ENCODE measurements around the gene SENP8. TPM values are rescaled to one million over a fixed set of nuclear protein-coding genes. Genes with fewer than 3 reads are reported as not detected.
A peak's percentile ranks its signal among the peaks of the same experiment; 100 is the strongest.

SENP8 gene
- total RNA-seq, 1 donor from 2014 or later: 6.5 TPM

GRCh38 chr15:72183781-72184164 lies 65.6 kb downstream of the SENP8 start:
- H3K9me3 ChIP-seq (replicated peaks): no peaks in the 10 kb centered on the region
- DNase-seq: no peak
- peaks cover 25% of the 10 kb centered on the region for H3K4me1 ChIP-seq
- intact Hi-C loops (cut with micrococcal nuclease): no loop called here
- TF ChIP-seq, protein P1, sequence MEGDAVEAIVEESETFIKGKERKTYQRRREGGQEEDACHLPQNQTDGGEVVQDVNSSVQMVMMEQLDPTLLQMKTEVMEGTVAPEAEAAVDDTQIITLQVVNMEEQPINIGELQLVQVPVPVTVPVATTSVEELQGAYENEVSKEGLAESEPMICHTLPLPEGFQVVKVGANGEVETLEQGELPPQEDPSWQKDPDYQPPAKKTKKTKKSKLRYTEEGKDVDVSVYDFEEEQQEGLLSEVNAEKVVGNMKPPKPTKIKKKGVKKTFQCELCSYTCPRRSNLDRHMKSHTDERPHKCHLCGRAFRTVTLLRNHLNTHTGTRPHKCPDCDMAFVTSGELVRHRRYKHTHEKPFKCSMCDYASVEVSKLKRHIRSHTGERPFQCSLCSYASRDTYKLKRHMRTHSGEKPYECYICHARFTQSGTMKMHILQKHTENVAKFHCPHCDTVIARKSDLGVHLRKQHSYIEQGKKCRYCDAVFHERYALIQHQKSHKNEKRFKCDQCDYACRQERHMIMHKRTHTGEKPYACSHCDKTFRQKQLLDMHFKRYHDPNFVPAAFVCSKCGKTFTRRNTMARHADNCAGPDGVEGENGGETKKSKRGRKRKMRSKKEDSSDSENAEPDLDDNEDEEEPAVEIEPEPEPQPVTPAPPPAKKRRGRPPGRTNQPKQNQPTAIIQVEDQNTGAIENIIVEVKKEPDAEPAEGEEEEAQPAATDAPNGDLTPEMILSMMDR (IDR thresholded peaks at IDR 0.05; ENCODE audit: borderline replicate concordance): no peak
- H3K36me3 ChIP-seq: no peaks in the 10 kb centered on the region
- H3K27ac ChIP-seq (replicated peaks): no peak overlapping the region
- H3K4me3 ChIP-seq: peak overlapping the region; percentile 59
- peaks cover 33% of the 10 kb centered on the region for H3K27me3 ChIP-seq (ENCODE audit: low read depth)

- no peaks in the 10 kb centered on the region for H3K9me3 ChIP-seq (replicated peaks)
- intact Hi-C loops (cut with micrococcal nuclease): no loop called here
- H3K27ac ChIP-seq (replicated peaks): no peak overlapping the region
- H3K4me1 ChIP-seq: peaks cover 24% of the 10 kb centered on the region
- peak; percentile 26 for DNase-seq
- H3K36me3 ChIP-seq: no peaks in the 10 kb centered on the region
- peak overlapping the region; percentile 59 for H3K4me3 ChIP-seq
- H3K27me3 ChIP-seq (ENCODE audit: low read depth): peaks cover 37% of the 10 kb centered on the region
- TF ChIP-seq, protein P1 (IDR thresholded peaks at IDR 0.05; ENCODE audit: borderline replicate concordance): no peak
These were observed 66.1 kb downstream of the SENP8 start for GRCh38 chr15:72184165-72184811.

- H3K27ac ChIP-seq (replicated peaks): no peak overlapping the region
- TF ChIP-seq, protein P1 (IDR thresholded peaks at IDR 0.05; ENCODE audit: borderline replicate concordance): no peak
- no peaks in the 10 kb centered on the region for H3K36me3 ChIP-seq
- no peaks in the 10 kb centered on the region for H3K9me3 ChIP-seq (replicated peaks)
- no peak for DNase-seq
- peaks cover 2% of the 10 kb centered on the region for H3K4me1 ChIP-seq
- no peak overlapping the region for H3K4me3 ChIP-seq
- peaks cover 19% of the 10 kb centered on the region for H3K27me3 ChIP-seq (ENCODE audit: low read depth)
- intact Hi-C loops (cut with micrococcal nuclease): no loop called here
These were observed 71.2 kb downstream of the SENP8 start for GRCh38 chr15:72189250-72189902.

GRCh38 chr15:72192416-72192815 lies 74.2 kb downstream of the SENP8 start:
- intact Hi-C loops (cut with micrococcal nuclease): no loop called here

More at GRCh38 chr15:72192416-72192815, 74.2 kb downstream of the SENP8 start:
- Histone ChIP-seq H3K4me1 (peaks cover 9% of the 10 kb centered on the region), H3K4me3 (no peak overlapping the region), H3K9me3 (replicated peaks) (no peaks in the 10 kb centered on the region), H3K27ac (replicated peaks) (no peak overlapping the region), H3K36me3 (no peaks in the 10 kb centered on the region), H3K27me3 (ENCODE audit: low read depth) (peaks cover 31% of the 10 kb centered on the region)
- TF ChIP-seq, protein P1 (IDR thresholded peaks at IDR 0.05; ENCODE audit: borderline replicate concordance): no peak
- DNase-seq: no peak

Other genes with a start within 250 kb of the SENP8 start
- 22.5 TPM for gene MYO9A, start 253 bp upstream of the SENP8 start, total RNA-seq
- not detected for gene GRAMD2A, start 79.4 kb downstream of the SENP8 start, total RNA-seq
- 1,009 TPM for gene PKM, start 112.8 kb downstream of the SENP8 start, total RNA-seq
- 43.6 TPM for gene PARP6, start 154.2 kb downstream of the SENP8 start, total RNA-seq
- 1.5 TPM for gene CELF6, start 201.8 kb downstream of the SENP8 start, total RNA-seq

Measured in left ventricle myocardium inferior (tissue), 1 donor.